Measurements from ENCODE around the gene C2orf92. TPM values are rescaled to one million over a fixed set of nuclear protein-coding genes. Genes with fewer than 3 reads are reported as not detected.

C2orf92 gene
- total RNA-seq, 6 donors from 2014 or later: 9.1 to 45.1 (median 23.1) TPM

- WGBS, 2 donors: 66 to 83% methylated on average over 3 of the region's 3 CpGs
- Histone ChIP-seq H3K36me3 (no peaks in the 10 kb centered on the region), H3K9me3 (no peaks in the 10 kb centered on the region), H3K27me3 (no peaks in the 10 kb centered on the region), H3K27ac (no peak overlapping the region), H3K4me3 (no peak overlapping the region), H3K4me1 (no peaks in the 10 kb centered on the region)
- ATAC-seq (ENCODE audit: low FRiP score in 2 of 2): no peak
- TF ChIP-seq POLR2AphosphoS5 (IDR thresholded peaks at IDR 0.05) (no peak), POLR2A (IDR thresholded peaks at IDR 0.05) (no peak), EP300 (IDR thresholded peaks at IDR 0.05) (no peak), CTCF (IDR thresholded peaks at IDR 0.05) (no peak)
- DNase-seq: no peak
Observed at GRCh38 chr2:97747285-97747684, 77.8 kb downstream of the C2orf92 start.

- Histone ChIP-seq H3K4me1 (no peaks in the 10 kb centered on the region), H3K27me3 (no peaks in the 10 kb centered on the region), H3K4me3 (no peak overlapping the region), H3K27ac (no peak overlapping the region), H3K36me3 (no peaks in the 10 kb centered on the region), H3K9me3 (no peaks in the 10 kb centered on the region)
- DNase-seq: no peak
- TF ChIP-seq POLR2AphosphoS5 (IDR thresholded peaks at IDR 0.05) (no peak), CTCF (IDR thresholded peaks at IDR 0.05) (no peak), POLR2A (IDR thresholded peaks at IDR 0.05) (no peak), EP300 (IDR thresholded peaks at IDR 0.05) (no peak)
- no peak for ATAC-seq (ENCODE audit: low FRiP score in 2 of 2)
- 86 to 88% methylated on average over 4 of the region's 4 CpGs for WGBS, 2 donors
Observed at GRCh38 chr2:97747716-97748115, 78.2 kb downstream of the C2orf92 start.

- peaks cover 0 to 2% (median under 1%) of the 10 kb centered on the region in 4 donors for H3K36me3 ChIP-seq
- no peak overlapping the region for H3K4me3 ChIP-seq
- TF ChIP-seq CTCF (IDR thresholded peaks at IDR 0.05) (no peak), POLR2A (IDR thresholded peaks at IDR 0.05) (no peak), POLR2AphosphoS5 (IDR thresholded peaks at IDR 0.05) (no peak), EP300 (IDR thresholded peaks at IDR 0.05) (no peak)
- no peak for DNase-seq
- no peaks in the 10 kb centered on the region for H3K4me1 ChIP-seq
- ATAC-seq (ENCODE audit: low FRiP score in 2 of 2): no peak
- H3K27me3 ChIP-seq: no peaks in the 10 kb centered on the region
- H3K27ac ChIP-seq: no peak overlapping the region
- no peaks in the 10 kb centered on the region for H3K9me3 ChIP-seq
- 71 to 73% methylated on average over 5 of the region's 5 CpGs for WGBS, 2 donors
Observed at GRCh38 chr2:97749581-97749980, 80.1 kb downstream of the C2orf92 start.

- ATAC-seq (ENCODE audit: low FRiP score in 2 of 2) (no peak), DNase-seq (no peak)
- Histone ChIP-seq H3K9me3 (no peaks in the 10 kb centered on the region), H3K4me1 (no peaks in the 10 kb centered on the region), H3K27ac (no peak overlapping the region), H3K36me3 (peaks cover 0 to 6% (median 3%) of the 10 kb centered on the region in 4 donors), H3K4me3 (no peak overlapping the region), H3K27me3 (no peaks in the 10 kb centered on the region)
- no peak for TF ChIP-seq POLR2A (IDR thresholded peaks at IDR 0.05)
- no peak for TF ChIP-seq CTCF (IDR thresholded peaks at IDR 0.05)
- no peak for TF ChIP-seq POLR2AphosphoS5 (IDR thresholded peaks at IDR 0.05)
- no peak for TF ChIP-seq EP300 (IDR thresholded peaks at IDR 0.05)
- 94 to 100% methylated on average over 3 to 4 of the region's 4 CpGs for WGBS, 2 donors
Observed at GRCh38 chr2:97750017-97750416, 80.5 kb downstream of the C2orf92 start.

- H3K27me3 ChIP-seq: no peaks in the 10 kb centered on the region
- WGBS, 2 donors: 52 to 61% methylated on average over 3 of the region's 3 CpGs
- H3K27ac ChIP-seq: no peak overlapping the region
- TF ChIP-seq POLR2A (IDR thresholded peaks at IDR 0.05) (no peak), EP300 (IDR thresholded peaks at IDR 0.05) (no peak), POLR2AphosphoS5 (IDR thresholded peaks at IDR 0.05) (no peak), CTCF (IDR thresholded peaks at IDR 0.05) (no peak)
- ATAC-seq (ENCODE audit: low FRiP score in 2 of 2) (peak in 1 of 2 donors; percentile 67), DNase-seq (peak in 1 of 2 donors; percentile 44)
- no peaks in the 10 kb centered on the region for H3K4me1 ChIP-seq
- H3K4me3 ChIP-seq: no peak overlapping the region
- H3K9me3 ChIP-seq: no peaks in the 10 kb centered on the region
- peaks cover 3 to 22% (median 16%) of the 10 kb centered on the region in 4 donors for H3K36me3 ChIP-seq
Observed at GRCh38 chr2:97751752-97752151, 82.2 kb downstream of the C2orf92 start.
